Adipose tissue (tissue), 3 donors: ENCODE results near the gene THAP8. TPM values are rescaled to one million over a fixed set of nuclear protein-coding genes. Genes with fewer than 3 reads are reported as not detected.

ENCODE experiments used
- H3K27ac ChIP-seq: one replicate; pipeline ENCODE4 v1.5.1; 2013; ENCODE audit warnings: low read depth, low read length
- WGBS, 3 donors: extraction: QIAGEN DNeasy Blood & Tissue Kit; methylation state at CpG; one replicate each; pipeline ENCODE4 v1.1.7; 2013; 5-methylcytosine and 5-hydroxymethylcytosine counted together
- polyA plus RNA-seq, 3 donors: library from polyadenylated mRNA; stranded (reverse); fragments of 200-250 nt; gene quantifications; one replicate each; pipeline ENCODE4 v1.2.3, GENCODE V29; 2013
- donor health status: healthy with polysubstance abuse.
- donor health status: Bipolar disorder and iron deficiency.
- donor health status: healthy.

Gene THAP8
- polyA plus RNA-seq, 3 donors: 3.5 to 7.1 (median 5.2) TPM

GRCh38 chr19:35986111-35986510, 68.0 kb downstream of the THAP8 start:
- WGBS, 3 donors: 83 to 95% (median 87%) methylated on average over 5 of the region's 5 CpGs
- no peak overlapping the region for H3K27ac ChIP-seq

Other genes with a start within 250 kb of the THAP8 start
- 1 to 10 TPM in 1 of 3 donors, not detected in 2; 2.2 TPM for gene PRODH2, start 241.4 kb downstream of the THAP8 start, polyA plus RNA-seq
- gene NPHS1, start 201.8 kb downstream of the THAP8 start, polyA plus RNA-seq: 10 to 100 TPM in 1 of 3 donors, under 1 TPM in 1, not detected in 1; 0.42 to 13.6 TPM
- gene KIRREL2, start 197.4 kb downstream of the THAP8 start, polyA plus RNA-seq: 10 to 100 TPM in 1 of 3 donors, under 1 TPM in 1, not detected in 1; 0.22 to 48.3 TPM
- 10 to 100 TPM in 1 of 3 donors, 1 to 10 TPM in 2; 3.0 to 33.6 (median 6.4) TPM for gene APLP1, start 185.7 kb downstream of the THAP8 start, polyA plus RNA-seq
- 10 to 100 TPM in 2 of 3 donors, 1 to 10 TPM in 1; 3.7 to 13.0 (median 10.5) TPM for gene NFKBID, start 153.7 kb downstream of the THAP8 start, polyA plus RNA-seq
- gene HCST, start 151.8 kb downstream of the THAP8 start, polyA plus RNA-seq: 10 to 100 TPM in 1 of 3 donors, 1 to 10 TPM in 2; 4.1 to 21.1 (median 6.6) TPM
- gene TYROBP, start 146.0 kb downstream of the THAP8 start, polyA plus RNA-seq: 100 to 1,000 TPM in 2 of 3 donors, 10 to 100 TPM in 1; 23.7 to 207 (median 194) TPM
- 1 to 10 TPM; 5.8 to 6.7 (median 6.0) TPM for gene LRFN3, start 117.9 kb downstream of the THAP8 start, polyA plus RNA-seq
- gene SDHAF1, start 59.1 kb downstream of the THAP8 start, polyA plus RNA-seq: 10 to 100 TPM; 14.9 to 26.9 (median 18.6) TPM
- 1 to 10 TPM in 1 of 3 donors, under 1 TPM in 2; 0.22 to 4.0 (median 0.62) TPM for gene SYNE4, start 45.5 kb downstream of the THAP8 start, polyA plus RNA-seq
- gene ALKBH6, start 40.1 kb downstream of the THAP8 start, polyA plus RNA-seq: 10 to 100 TPM in 1 of 3 donors, 1 to 10 TPM in 2; 7.9 to 17.1 (median 9.8) TPM
- 1 to 10 TPM; 1.2 to 8.8 (median 2.6) TPM for gene CLIP3, start 21.4 kb downstream of the THAP8 start, polyA plus RNA-seq
- under 1 TPM; 0.20 to 0.79 (median 0.25) TPM for gene WDR62, start 612 bp upstream of the THAP8 start, polyA plus RNA-seq
- gene OVOL3, start 56.9 kb upstream of the THAP8 start, polyA plus RNA-seq: not detected
- 100 to 1,000 TPM in 1 of 3 donors, 10 to 100 TPM in 2; 48.8 to 103 (median 51.8) TPM for gene POLR2I, start 60.6 kb upstream of the THAP8 start, polyA plus RNA-seq
- 100 to 1,000 TPM in 2 of 3 donors, 10 to 100 TPM in 1; 63.0 to 153 (median 149) TPM for gene TBCB, start 61.2 kb upstream of the THAP8 start, polyA plus RNA-seq
- gene CAPNS1, start 85.8 kb upstream of the THAP8 start, polyA plus RNA-seq: 100 to 1,000 TPM; 236 to 719 (median 679) TPM
- gene COX7A1, start 98.2 kb upstream of the THAP8 start, polyA plus RNA-seq: 100 to 1,000 TPM in 2 of 3 donors, 10 to 100 TPM in 1; 25.9 to 132 (median 119) TPM
- 1 to 10 TPM; 2.5 TPM for gene ZNF565, start 160.4 kb upstream of the THAP8 start, polyA plus RNA-seq
- gene ZNF146, start 160.8 kb upstream of the THAP8 start, polyA plus RNA-seq: 10 to 100 TPM; 15.8 to 29.7 (median 28.5) TPM